GM15510 (cell line): ENCODE measurements around the gene TMEM163.

Experiments
- POLR2A ChIP-seq: IDR thresholded peaks from 3 replicates; pipeline ENCODE4 v1.6.1; 2011; ENCODE audit warnings: borderline replicate concordance; ENCODE audit not compliant: insufficient read length; ENCODE audit errors: extremely low read depth

TMEM163 gene

DNA sequence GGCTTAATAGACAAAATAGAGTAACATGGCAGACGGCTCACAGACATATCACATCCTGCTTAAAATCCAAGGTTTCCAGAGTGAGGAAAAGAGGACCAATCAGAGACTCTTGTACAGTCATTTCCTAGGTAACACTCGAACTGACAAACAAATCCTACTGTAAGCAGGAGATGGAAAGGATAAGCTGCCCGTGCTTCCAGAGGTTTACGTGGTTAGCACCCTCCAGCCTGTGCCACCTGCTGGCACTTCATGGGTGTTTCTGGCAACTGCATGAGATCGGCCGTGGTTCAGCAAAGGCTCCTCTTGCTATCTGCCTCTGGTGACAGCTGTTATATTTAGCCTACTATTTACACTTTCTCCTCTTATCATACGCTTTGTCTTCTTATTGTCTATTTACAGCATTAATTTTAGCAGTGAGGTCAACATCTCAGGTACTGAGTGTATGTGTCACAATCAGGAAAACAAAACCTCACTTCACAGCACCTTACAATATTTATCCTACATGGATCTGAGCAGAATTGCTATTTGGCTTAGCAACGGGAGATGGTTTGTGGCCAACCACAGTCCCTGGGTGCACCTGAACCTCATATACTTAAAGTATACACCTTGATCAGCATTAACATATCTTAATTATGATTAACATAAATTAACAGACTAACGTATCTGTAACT lies 226.9 kb downstream of the TMEM163 start:
- no peak for TF ChIP-seq POLR2A

DNA sequence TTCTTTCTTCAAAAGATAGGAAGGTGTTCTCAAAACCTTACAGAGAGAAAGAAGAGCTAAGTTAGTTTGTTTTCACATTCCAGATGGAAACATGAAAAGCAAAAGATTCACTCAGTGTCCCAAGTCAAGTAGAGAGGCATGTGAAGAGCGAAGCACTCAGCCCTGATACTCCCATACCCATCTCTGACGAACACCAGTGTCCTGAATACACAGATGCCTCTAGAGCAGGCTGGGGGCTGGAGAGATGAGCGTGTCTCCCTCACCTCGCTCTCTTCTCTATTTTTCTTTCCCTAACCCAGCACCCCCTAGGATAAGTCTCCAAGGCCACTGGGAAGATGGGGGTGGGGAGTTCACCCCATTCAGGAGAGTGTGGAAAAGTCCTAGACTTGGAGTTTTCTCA lies 227.8 kb downstream of the TMEM163 start:
- no peak for TF ChIP-seq POLR2A

DNA sequence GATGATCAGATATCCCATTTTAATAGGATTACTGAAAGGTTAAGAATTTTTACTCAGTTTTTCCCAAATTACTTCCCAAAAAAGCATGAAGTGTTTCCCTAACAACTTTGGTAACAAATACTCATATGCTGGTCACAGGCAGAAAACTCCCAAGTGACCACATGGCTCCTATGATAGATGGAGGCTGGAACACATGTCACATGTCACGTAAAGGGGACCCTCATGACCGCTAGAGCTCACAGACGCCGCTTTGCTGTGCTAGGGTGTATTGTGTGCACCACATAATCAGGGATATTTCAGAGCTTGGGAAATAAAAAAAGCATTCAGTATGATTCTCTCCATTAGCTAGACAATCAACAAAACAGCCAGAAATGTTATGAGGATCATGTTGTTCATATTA lies 228.2 kb downstream of the TMEM163 start:
- TF ChIP-seq POLR2A, result no peak

DNA sequence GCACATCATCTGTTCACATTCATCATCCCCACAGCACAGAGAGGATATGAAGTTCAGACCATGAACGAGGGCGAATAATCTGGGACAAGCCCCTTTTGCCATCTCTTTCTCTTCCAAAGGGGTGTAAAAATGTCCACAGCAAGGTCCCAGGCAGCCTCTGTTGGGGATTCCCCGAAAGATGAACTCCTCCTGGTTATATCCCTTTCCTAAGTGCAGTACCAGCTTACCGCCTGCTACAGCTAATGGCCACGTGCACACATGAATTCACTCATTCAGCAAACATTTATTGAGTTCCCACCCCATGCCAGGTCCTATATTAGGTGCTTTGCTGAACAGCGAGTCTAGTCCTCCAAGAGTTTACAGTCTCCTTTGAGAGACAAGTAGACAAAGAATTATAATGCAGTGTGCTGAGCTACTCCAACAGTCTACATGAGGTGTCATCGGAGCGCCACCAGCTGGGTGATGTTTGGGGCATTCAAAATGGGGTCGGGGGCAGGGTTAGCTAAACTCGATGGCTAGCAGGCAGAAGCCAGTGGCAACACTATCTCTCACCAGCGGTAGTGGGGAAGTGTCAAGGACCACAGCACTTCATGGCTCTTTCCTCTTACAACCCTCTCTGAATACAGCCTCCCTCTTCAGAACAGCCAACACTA lies 228.9 kb downstream of the TMEM163 start:
- TF ChIP-seq POLR2A, result no peak

DNA sequence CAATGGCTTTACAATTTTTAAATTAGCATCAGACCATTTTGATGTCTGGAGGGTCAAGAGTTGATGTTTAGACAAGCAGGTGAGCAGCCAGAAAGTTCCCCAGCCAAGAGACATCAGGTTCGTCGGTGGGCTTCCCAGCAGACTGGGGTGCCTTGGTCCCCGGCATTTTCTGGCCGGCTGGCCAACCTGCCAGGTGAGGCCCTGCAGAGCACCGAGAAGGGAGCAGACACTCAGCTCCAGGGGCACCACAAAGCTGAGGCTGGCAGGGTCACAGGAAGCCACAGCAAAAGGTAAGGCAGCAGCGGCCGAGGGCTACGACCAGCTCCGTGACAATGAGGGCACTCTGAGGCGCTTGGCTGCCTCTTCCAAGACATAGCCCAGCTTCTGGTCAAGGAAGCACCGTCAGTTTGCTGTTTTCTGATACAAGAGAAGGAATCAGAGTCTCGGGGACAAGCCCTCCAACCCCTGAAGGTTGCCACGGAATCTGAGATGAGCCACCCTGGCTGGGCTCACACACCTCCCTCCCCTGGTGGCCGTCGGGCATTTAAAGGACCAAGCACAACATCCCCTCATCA lies 235.9 kb downstream of the TMEM163 start:
- no peak for TF ChIP-seq POLR2A

DNA sequence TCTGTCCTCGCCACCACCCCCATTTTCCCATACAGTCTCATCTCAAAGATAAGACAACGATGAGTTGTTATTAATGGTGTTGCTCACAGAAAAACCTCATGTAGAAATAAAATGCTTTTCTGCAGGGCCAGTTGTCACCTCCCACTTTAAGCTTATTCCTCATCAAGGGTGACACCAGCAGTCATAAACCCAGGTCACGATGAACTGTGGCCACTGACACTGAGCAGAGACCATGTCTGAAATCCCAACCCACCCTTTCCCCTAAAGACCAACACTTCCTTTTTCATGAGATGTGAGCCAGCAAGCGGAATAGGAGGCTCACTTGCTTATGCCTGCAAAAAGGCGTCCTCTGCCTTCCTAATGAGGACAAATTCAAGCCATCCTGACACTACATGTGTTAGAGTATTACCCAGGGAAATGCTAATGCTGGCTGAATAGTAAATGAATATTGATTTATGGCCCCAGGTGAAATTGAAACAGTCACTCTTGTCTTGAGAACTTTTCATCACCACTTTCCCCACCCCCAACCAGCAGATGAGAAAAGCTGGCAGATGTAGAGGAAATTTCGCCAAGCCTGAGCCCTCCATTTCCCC lies 236.6 kb downstream of the TMEM163 start:
- TF ChIP-seq POLR2A, result no peak

DNA sequence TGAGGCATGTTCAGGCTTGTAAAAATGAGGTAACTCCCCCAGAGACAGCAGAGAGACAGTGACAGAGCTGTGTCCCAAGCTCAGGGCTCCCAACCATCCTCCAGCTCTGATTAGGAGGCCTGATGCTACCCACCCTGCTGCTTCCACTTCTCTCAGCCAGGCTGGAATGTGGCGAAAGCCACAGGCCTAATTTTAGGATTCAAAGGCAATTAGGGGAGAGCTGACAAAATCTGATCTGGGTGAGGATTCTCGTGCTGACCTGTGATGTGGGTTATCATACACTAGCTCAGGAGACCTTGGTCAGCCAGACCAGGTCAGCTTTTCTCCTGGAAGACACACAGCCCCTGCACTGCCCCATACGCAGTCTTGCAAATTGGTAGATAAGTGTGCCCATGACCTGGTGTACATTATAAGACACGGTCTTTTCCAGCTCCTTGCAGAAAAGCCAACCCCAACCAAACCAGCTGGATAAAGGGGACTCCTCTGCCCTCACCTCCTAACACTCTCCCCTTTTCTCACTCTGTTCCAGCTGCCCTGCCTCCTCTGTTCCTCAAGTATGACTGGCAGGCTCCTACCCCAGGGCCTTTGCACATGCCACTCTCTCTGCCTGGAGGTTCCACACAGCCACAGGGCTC lies 239.0 kb downstream of the TMEM163 start:
- no peak for TF ChIP-seq POLR2A

DNA sequence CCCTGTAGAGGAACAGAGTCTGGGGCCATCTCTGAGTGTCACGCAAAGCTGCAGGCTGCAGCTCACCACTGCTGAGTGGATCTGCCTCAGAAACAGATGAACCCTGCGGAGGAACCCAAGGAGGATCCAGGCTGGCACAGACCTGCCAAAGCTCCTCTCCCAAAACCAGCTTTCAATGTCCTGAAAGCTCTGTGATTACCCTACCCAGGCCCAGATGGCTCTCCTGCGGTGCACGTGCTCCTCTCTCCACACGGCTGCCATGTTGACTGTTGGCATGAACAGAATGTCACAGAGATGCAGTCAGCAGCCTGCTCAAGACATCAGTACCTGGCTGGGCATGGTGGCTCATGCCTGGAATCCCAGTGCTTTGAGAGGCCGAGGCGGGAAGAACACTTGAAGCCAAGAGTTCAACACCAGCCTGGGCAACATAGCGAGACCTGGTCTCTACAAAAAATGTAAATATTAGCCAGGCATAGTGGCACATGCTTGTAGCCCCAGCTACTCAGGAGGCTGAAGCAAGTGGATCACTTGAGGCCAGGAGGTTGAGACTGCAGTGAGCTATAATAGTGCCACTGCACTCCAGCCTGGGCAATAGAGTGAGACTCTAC lies 248.1 kb downstream of the TMEM163 start:
- TF ChIP-seq POLR2A, result no peak

DNA sequence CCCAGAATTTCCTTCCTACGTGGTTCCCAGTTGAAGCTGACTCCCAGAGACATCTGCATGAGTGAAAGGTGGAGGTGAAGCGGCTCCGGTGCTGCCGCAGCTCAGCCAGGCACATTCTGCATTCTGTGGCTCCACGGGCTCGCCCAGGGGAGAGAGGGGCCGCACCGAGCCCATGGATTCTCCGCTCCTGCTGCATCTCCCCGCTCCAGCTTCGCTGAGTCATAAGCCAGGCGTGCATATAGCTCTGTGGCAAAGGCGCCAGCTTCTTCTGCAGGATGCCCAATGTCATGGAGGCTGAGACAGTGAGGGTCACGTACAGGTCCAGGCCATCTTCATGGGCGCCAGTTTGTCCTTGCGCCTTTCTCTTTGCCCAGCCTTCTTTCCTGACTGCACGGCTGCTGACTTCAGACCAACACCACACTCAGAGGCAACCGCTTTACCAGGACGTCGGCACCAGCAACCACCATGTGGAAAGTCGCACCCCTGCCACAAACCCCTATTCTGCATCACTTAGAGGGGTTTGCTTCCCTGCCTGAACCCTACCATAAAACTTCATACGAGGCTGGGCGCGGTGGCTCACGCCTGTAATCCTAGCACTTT lies 249.2 kb downstream of the TMEM163 start:
- TF ChIP-seq POLR2A, result no peak

DNA sequence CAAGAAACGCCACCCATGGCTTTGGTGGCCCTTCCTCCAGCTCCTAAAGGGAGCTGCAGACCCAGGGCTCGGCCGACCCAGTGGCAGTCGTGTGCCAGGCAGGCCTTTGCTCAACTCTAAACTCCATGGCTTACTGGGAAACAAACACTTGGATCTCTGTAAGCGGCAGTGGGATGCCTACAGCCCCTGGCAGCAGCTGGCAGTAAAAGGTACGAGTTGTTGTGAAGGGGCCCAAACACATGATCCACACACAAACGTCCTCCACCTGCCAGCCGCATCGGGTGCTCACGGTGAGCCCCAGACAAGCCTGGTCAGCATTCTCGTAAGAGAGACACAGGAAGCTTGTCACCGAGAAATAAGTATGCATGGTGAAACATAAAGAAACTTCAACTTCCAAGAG lies 250.0 kb downstream of the TMEM163 start:
- no peak for TF ChIP-seq POLR2A

DNA sequence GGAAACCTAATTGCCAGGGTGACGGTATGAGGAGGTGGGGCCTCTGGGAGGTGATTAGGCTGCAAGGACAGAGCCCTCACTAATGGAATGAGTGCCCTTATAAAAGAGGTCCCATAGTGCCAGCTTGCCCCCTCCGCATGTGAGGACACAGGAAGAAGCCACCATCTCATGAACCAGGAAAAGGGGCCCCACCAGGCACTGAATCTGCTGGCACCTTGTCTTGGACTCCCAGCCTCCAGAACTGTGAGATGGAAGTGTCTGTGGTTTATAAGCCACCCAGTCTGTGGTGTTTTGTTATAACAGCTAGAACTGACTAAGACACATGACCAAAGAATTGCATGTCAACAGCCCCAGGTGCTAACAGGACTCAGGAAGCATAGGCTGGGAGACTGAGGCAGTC lies 250.6 kb downstream of the TMEM163 start:
- TF ChIP-seq POLR2A, result no peak

DNA sequence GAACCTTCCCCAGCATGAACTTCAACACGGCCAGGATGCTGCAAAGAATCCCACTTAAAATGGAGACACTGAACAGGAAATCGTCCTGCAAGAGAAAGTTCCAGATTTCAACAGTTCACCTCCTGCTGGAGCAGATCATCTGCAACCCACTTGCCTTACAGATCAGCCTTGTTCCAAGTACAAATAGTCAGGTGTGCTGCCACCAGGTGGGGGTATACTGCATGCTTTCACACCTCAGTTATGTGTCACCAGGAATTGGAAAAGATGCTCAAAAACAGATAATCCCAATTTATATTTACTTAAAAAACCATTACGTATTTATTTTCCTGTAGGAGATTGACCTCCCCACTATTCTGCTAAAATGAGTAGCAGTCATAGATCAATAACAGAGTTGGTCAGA lies 252.7 kb downstream of the TMEM163 start:
- no peak for TF ChIP-seq POLR2A

DNA sequence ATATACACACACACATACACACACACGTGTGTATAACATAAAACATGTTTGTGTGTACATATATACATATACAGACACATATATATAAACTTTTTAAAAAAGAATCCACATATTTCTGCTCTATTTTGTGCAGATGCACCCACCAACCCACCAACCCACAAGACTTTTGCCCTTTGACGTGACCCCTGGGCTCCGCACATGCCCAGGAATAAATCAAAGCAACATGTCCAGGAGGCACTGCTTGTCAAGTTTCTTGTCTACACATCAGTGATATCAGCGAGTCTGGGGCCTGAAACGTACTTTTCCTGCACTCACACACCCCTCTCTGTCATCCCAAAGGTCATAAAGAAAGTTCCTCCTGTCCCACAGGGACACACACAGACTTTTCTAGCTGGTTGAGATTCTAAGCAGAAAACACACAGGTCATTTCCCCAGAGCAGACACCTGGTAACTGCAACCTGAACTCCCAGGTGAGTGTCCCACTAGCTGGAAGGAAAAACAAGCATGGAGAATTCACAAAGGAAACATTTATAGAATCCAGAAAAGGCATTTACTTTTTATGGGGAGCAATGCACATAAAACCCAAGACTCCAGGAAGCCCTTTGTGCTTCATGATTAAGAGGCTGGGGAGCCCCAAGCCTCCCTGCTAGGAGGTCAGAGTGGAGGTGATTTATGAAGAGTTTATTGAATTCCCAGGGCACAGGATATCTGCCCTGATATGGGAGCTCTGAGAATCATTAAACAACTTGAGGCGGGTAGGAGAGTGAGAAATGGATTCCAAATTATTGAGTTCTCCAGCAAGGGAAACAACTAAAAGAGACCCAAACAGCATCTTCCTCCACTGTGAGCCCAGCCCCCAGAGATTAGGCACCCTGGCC lies 253.3 kb downstream of the TMEM163 start:
- TF ChIP-seq POLR2A, result no peak

DNA sequence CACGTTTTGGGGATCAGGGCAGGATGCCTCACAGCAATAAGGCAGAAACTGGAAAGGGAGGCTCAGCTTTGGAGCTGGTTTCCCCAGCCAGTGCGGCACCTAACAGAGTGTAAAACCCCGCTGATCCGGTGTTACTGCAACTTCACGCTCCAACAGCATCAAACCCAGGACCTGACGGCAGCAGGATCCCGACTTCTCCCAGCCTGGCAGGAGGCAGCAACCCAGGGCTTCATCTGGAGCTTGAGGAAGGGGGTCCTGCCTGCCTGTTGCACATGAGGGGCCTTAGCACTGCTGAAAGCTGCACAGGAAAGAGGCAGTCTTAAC lies 255.1 kb downstream of the TMEM163 start:
- no peak for TF ChIP-seq POLR2A
